Measurements from ENCODE around the gene ARHGAP6.

DNA sequence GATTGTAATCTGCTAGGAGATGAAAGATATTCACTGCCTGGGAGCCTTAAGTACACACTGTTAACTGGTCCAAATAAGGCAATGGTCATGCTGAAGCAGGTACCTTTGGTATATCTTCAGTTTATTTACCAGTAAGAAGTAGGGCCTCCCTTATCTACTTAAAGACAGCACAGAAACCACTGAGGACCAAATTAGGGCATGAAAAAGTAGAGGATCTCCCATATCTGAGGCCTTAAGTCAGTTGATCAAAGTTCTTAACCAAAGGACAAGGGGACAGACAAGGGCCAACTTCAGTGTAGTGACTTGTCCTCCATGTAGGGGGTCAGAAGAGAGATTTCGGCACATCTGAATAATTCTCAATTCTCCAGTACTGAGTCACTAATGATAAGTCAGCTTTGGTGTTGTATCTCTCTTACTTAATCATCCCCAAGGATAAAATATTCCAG lies 313.4 kb downstream of the ARHGAP6 start:
- no peak for TF ChIP-seq POLR2A (IDR thresholded peaks at IDR 0.05)
- TF ChIP-seq, protein P1, sequence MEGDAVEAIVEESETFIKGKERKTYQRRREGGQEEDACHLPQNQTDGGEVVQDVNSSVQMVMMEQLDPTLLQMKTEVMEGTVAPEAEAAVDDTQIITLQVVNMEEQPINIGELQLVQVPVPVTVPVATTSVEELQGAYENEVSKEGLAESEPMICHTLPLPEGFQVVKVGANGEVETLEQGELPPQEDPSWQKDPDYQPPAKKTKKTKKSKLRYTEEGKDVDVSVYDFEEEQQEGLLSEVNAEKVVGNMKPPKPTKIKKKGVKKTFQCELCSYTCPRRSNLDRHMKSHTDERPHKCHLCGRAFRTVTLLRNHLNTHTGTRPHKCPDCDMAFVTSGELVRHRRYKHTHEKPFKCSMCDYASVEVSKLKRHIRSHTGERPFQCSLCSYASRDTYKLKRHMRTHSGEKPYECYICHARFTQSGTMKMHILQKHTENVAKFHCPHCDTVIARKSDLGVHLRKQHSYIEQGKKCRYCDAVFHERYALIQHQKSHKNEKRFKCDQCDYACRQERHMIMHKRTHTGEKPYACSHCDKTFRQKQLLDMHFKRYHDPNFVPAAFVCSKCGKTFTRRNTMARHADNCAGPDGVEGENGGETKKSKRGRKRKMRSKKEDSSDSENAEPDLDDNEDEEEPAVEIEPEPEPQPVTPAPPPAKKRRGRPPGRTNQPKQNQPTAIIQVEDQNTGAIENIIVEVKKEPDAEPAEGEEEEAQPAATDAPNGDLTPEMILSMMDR (IDR thresholded peaks at IDR 0.05) = no peak
